DND-41 (cell line): ENCODE measurements around the gene CLCF1.

Experiments
- EZH2 ChIP-seq: IDR thresholded peaks from 3 replicates; pipeline ENCODE4 v1.6.1; 2012; ENCODE audit warnings: borderline replicate concordance, low read depth, mild to moderate bottlenecking, moderate library complexity, low read length, inconsistent platforms; ENCODE audit not compliant: severe bottlenecking
- TF ChIP-seq, protein P1 (sequence below): IDR thresholded peaks from 2 replicates; pipeline ENCODE4 v1.5.1; 2012; ENCODE audit warnings: borderline replicate concordance, low read length, moderate library complexity, mild to moderate bottlenecking; ENCODE audit not compliant: poor library complexity, severe bottlenecking; ENCODE audit errors: extremely low read depth

DNA sequence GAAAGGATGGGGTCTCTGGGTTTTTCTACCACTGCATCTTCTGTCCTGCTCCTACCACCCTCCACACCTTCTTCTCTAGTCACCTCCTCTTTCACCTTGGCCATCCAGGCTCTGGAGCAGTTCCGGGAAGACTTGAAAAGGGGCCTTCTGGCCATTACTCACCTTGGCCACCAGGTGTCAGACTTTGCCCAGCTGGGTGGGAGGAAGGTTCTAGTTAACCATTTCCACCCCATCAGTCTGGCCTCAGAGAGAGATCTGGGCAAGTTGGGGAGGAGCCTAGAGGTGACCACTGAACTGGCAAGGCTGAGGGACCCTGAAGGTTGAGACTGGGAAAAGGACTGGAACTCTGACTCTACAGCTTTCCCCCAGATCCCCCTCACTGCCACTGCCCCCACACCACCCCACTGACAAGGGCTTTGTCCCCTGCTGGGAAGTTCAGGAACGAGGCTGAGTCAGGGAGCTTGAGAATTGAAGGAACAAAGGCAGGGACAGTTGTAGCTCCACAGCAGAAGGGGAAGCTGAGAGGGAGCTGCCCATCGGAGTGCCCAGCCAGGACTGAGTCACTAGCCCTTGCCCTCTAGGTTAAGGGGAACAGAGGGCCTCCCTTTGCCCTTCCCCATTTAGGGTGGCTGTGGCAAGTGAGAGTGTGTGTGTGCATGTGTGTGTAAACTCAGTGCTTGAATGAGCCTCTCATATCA lies 16.4 kb downstream of the CLCF1 start:
- TF ChIP-seq, protein P1, sequence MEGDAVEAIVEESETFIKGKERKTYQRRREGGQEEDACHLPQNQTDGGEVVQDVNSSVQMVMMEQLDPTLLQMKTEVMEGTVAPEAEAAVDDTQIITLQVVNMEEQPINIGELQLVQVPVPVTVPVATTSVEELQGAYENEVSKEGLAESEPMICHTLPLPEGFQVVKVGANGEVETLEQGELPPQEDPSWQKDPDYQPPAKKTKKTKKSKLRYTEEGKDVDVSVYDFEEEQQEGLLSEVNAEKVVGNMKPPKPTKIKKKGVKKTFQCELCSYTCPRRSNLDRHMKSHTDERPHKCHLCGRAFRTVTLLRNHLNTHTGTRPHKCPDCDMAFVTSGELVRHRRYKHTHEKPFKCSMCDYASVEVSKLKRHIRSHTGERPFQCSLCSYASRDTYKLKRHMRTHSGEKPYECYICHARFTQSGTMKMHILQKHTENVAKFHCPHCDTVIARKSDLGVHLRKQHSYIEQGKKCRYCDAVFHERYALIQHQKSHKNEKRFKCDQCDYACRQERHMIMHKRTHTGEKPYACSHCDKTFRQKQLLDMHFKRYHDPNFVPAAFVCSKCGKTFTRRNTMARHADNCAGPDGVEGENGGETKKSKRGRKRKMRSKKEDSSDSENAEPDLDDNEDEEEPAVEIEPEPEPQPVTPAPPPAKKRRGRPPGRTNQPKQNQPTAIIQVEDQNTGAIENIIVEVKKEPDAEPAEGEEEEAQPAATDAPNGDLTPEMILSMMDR, result peak; percentile 99
- no peak for TF ChIP-seq EZH2
